ENCODE measurements around the gene CTDP1. TPM values are rescaled to one million over a fixed set of nuclear protein-coding genes. Genes with fewer than 3 reads are reported as not detected.

CTDP1 gene
- total RNA-seq, 1 experiment from 2014 or later: 24.9 TPM

DNA sequence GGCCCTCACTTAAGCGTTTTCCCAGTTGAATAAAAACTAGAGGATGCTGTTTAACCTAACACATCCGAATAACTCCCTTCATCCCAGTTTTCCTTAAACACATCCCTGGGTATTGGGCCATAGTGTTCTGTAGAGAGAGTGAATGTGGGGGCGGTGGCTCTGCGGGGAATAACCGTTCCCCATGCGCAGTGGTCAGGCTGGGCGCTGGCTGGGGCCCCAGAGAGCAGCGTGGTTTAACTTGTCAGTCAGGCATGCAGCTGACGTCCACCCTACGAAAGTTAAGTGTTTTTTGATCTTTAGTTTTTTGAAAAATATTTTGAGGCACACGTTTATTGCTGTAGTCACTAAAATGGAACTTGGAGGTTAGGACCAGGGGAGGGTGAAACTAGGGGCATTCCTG is 33.7 kb downstream of the CTDP1 start:
- Histone ChIP-seq H3K4me1 (ENCODE audit: control insufficient read depth in 1 of 2, insufficient read depth in 2 of 2, low read length in 2 of 2) (no peaks in the 10 kb centered on the region), H3K9me3 (ENCODE audit: control insufficient read depth in 1 of 2, insufficient read depth in 1 of 2, low read depth in 1 of 2, low read length in 2 of 2) (no peaks in the 10 kb centered on the region), H3K79me2 (ENCODE audit: insufficient read depth, low read length) (no peaks in the 10 kb centered on the region), H3K9me2 (ENCODE audit: insufficient read depth) (no peaks in the 10 kb centered on the region), H3K9ac (ENCODE audit: low read length) (no peak overlapping the region), H3K27ac (ENCODE audit: low read depth, low read length) (no peak overlapping the region), H3K4me2 (ENCODE audit: low read length) (no peak overlapping the region), H3K27me3 (ENCODE audit: insufficient read depth, low read length) (no peaks in the 10 kb centered on the region), H3K4me3 (replicated peaks in 1 of 2; ENCODE audit: low read depth in 1 of 2, low read length in 2 of 2) (no peak overlapping the region), H3K36me3 (ENCODE audit: control insufficient read depth in 1 of 2, insufficient read depth in 2 of 2, low read length in 2 of 2) (peaks cover 9 to 12% of the 10 kb centered on the region in 2 experiments; a peak in 3 of 4 replicates), H4K20me1 (ENCODE audit: insufficient read depth) (no peaks in the 10 kb centered on the region), H2AFZ (ENCODE audit: low read depth, low read length, poor library complexity, severe bottlenecking) (no peak overlapping the region)
- intact Hi-C loops (cut with micrococcal nuclease): no loop called here
- no peak for DNase-seq (ENCODE audit: low read depth, low spot score)
- no peak for ATAC-seq
- ChIA-PET RAD21 (ENCODE audit: low non-redundant PET in 1 of 2, low total read pairs in 2 of 2, uncharacterized antibody in 2 of 2, unreplicated experiment in 2 of 2) (no interaction called here), POLR2A (no interaction called here), CTCF (no interaction called here)
- TF ChIP-seq TCF7L2 (IDR thresholded peaks at IDR 0.05; ENCODE audit: borderline replicate concordance, extremely low read depth, insufficient read depth, insufficient read length) (no peak), JUND (IDR thresholded peaks at IDR 0.05) (no peak), EZH2phosphoT487 (IDR thresholded peaks at IDR 0.05; ENCODE audit: borderline replicate concordance) (no peak), ELF1 (IDR thresholded peaks at IDR 0.05; ENCODE audit: borderline replicate concordance, low read depth) (no peak), ZFX (IDR thresholded peaks at IDR 0.05) (no peak), EGR1 (IDR thresholded peaks at IDR 0.05; ENCODE audit: low read depth) (no peak), SIN3A (IDR thresholded peaks at IDR 0.05; ENCODE audit: low read depth) (no peak), YY1 (IDR thresholded peaks at IDR 0.05; ENCODE audit: extremely low read depth, insufficient replicate concordance, low read depth, low read length) (no peak), REST (IDR thresholded peaks at IDR 0.05; ENCODE audit: low read depth) (no peak), POLR2A (IDR thresholded peaks at IDR 0.05; ENCODE audit: borderline replicate concordance, extremely low read depth, insufficient read depth, insufficient read length) (no peak)
- TF ChIP-seq, protein P1, sequence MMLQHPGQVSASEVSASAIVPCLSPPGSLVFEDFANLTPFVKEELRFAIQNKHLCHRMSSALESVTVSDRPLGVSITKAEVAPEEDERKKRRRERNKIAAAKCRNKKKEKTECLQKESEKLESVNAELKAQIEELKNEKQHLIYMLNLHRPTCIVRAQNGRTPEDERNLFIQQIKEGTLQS (IDR thresholded peaks at IDR 0.05): no peak
- TF ChIP-seq, protein P2, sequence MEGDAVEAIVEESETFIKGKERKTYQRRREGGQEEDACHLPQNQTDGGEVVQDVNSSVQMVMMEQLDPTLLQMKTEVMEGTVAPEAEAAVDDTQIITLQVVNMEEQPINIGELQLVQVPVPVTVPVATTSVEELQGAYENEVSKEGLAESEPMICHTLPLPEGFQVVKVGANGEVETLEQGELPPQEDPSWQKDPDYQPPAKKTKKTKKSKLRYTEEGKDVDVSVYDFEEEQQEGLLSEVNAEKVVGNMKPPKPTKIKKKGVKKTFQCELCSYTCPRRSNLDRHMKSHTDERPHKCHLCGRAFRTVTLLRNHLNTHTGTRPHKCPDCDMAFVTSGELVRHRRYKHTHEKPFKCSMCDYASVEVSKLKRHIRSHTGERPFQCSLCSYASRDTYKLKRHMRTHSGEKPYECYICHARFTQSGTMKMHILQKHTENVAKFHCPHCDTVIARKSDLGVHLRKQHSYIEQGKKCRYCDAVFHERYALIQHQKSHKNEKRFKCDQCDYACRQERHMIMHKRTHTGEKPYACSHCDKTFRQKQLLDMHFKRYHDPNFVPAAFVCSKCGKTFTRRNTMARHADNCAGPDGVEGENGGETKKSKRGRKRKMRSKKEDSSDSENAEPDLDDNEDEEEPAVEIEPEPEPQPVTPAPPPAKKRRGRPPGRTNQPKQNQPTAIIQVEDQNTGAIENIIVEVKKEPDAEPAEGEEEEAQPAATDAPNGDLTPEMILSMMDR (IDR thresholded peaks at IDR 0.05 in 2 of 3, conservative IDR thresholded peaks at IDR 0.05 in 1 of 3; ENCODE audit: borderline replicate concordance in 1 of 3, insufficient read depth in 1 of 3, low read depth in 2 of 3, low read length in 2 of 3): no peak
- no TSS peak for BruUV-seq (replicated peaks)
